ENCODE measurements around the gene CXCL11. TPM values are rescaled to one million over a fixed set of nuclear protein-coding genes. Genes with fewer than 3 reads are reported as not detected.

The CXCL11 gene
- total and polyA plus RNA-seq, 2 experiments from 2014 or later, result 0.81 to 1.9 TPM

DNA sequence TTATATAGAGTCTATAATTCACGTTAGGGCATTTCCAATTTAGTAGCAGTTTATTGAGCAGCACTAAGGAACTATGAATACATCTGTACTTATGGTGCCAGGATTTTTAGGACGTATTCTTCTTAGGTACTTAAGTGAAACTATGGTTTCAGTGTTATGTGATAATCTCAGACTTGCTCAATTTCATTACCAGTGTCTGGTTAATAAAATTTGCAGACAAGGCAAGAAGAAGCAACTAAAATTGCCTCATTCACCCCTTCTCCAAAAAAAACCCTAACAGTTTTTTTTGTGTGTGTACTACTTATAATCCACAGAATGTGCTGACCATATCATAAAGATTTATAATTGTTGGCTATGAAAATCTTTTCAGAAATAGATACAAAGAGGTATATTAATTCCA, 6.6 kb downstream of the CXCL11 start:
- Histone ChIP-seq H3K36me3 (ENCODE audit: insufficient read depth) (no peaks in the 10 kb centered on the region), H3F3A (replicated peaks; ENCODE audit: low read depth) (no peaks in the 10 kb centered on the region), H3K4me3 (no peak overlapping the region), H3K4me2 (no peak overlapping the region), H2AFZ (no peak overlapping the region), H3K4me1 (ENCODE audit: insufficient read depth) (no peaks in the 10 kb centered on the region), H4K20me1 (replicated peaks; ENCODE audit: insufficient read depth) (no peaks in the 10 kb centered on the region), H3K27ac (ENCODE audit: low read depth) (no peak overlapping the region), H3K9me2 (ENCODE audit: insufficient read depth) (no peaks in the 10 kb centered on the region), H3K79me2 (replicated peaks; ENCODE audit: insufficient read depth) (no peaks in the 10 kb centered on the region), H3K27me3 (ENCODE audit: insufficient read depth) (no peaks in the 10 kb centered on the region)
- no peaks in the 10 kb centered on the region for H3K36me3 Mint-ChIP-seq (ENCODE audit: low read depth)
- no peak overlapping the region for H3K4me3 Mint-ChIP-seq
- no peak for TF ChIP-seq ZNF114 (CRISPR knock-in tag; IDR thresholded peaks at IDR 0.05)
- no peak for TF ChIP-seq POLR2AphosphoS5 (IDR thresholded peaks at IDR 0.05; ENCODE audit: low read depth)
- no peak for TF ChIP-seq JUNB (IDR thresholded peaks at IDR 0.05; ENCODE audit: unreplicated experiment)
- TF ChIP-seq NANOG (IDR thresholded peaks at IDR 0.05; ENCODE audit: borderline replicate concordance), result no peak
- TF ChIP-seq EZH2 (IDR thresholded peaks at IDR 0.05; ENCODE audit: low read depth, unreplicated experiment), result no peak
- TF ChIP-seq EZH2phosphoT487 (IDR thresholded peaks at IDR 0.05; ENCODE audit: unreplicated experiment), result no peak
- no peak overlapping the region for H3K27ac Mint-ChIP-seq
- DNase-seq (ENCODE audit: low spot score) (no peak), ATAC-seq (no peak)
- H3K4me1 Mint-ChIP-seq, result no peaks in the 10 kb centered on the region
- no peaks in the 10 kb centered on the region for H3K9me3 Mint-ChIP-seq
- peaks cover 2% of the 10 kb centered on the region for H3K27me3 Mint-ChIP-seq (ENCODE audit: insufficient read depth, low read depth, poor library complexity)

- H3K4me3 Mint-ChIP-seq, result no peak overlapping the region
- no peak overlapping the region for H3K4me2 ChIP-seq
- H3K36me3 Mint-ChIP-seq (ENCODE audit: low read depth), result no peaks in the 10 kb centered on the region
- no peak overlapping the region for H3K27ac Mint-ChIP-seq
- H3K36me3 ChIP-seq (ENCODE audit: insufficient read depth), result no peaks in the 10 kb centered on the region
- H3K27ac ChIP-seq (ENCODE audit: low read depth), result no peak overlapping the region
- H3K4me1 Mint-ChIP-seq, result no peaks in the 10 kb centered on the region; the same call in 2 of the 3 replicates
- peak overlapping the region; percentile 82 for H2AFZ ChIP-seq
- no peak overlapping the region for H3K4me3 ChIP-seq
- no peak for DNase-seq (ENCODE audit: low spot score)
- no peaks in the 10 kb centered on the region for H3K4me1 ChIP-seq (ENCODE audit: insufficient read depth)
- no peaks in the 10 kb centered on the region for H3F3A ChIP-seq (replicated peaks; ENCODE audit: low read depth)
- H3K27me3 ChIP-seq (ENCODE audit: insufficient read depth), result no peaks in the 10 kb centered on the region
- no peak for ATAC-seq
- H3K79me2 ChIP-seq (replicated peaks; ENCODE audit: insufficient read depth), result no peaks in the 10 kb centered on the region
- H4K20me1 ChIP-seq (replicated peaks; ENCODE audit: insufficient read depth), result no peaks in the 10 kb centered on the region
- no peaks in the 10 kb centered on the region for H3K9me3 Mint-ChIP-seq
- no peaks in the 10 kb centered on the region for H3K9me2 ChIP-seq (ENCODE audit: insufficient read depth)
- peaks cover 2% of the 10 kb centered on the region for H3K27me3 Mint-ChIP-seq (ENCODE audit: insufficient read depth, low read depth, poor library complexity)
- no peak for TF ChIP-seq CREB1 (CRISPR knock-in tag; IDR thresholded peaks at IDR 0.05; ENCODE audit: low read depth)
- TF ChIP-seq, protein P1, sequence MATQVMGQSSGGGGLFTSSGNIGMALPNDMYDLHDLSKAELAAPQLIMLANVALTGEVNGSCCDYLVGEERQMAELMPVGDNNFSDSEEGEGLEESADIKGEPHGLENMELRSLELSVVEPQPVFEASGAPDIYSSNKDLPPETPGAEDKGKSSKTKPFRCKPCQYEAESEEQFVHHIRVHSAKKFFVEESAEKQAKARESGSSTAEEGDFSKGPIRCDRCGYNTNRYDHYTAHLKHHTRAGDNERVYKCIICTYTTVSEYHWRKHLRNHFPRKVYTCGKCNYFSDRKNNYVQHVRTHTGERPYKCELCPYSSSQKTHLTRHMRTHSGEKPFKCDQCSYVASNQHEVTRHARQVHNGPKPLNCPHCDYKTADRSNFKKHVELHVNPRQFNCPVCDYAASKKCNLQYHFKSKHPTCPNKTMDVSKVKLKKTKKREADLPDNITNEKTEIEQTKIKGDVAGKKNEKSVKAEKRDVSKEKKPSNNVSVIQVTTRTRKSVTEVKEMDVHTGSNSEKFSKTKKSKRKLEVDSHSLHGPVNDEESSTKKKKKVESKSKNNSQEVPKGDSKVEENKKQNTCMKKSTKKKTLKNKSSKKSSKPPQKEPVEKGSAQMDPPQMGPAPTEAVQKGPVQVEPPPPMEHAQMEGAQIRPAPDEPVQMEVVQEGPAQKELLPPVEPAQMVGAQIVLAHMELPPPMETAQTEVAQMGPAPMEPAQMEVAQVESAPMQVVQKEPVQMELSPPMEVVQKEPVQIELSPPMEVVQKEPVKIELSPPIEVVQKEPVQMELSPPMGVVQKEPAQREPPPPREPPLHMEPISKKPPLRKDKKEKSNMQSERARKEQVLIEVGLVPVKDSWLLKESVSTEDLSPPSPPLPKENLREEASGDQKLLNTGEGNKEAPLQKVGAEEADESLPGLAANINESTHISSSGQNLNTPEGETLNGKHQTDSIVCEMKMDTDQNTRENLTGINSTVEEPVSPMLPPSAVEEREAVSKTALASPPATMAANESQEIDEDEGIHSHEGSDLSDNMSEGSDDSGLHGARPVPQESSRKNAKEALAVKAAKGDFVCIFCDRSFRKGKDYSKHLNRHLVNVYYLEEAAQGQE (IDR thresholded peaks at IDR 0.05; ENCODE audit: unreplicated experiment), result no peak
- TF ChIP-seq, protein P2, sequence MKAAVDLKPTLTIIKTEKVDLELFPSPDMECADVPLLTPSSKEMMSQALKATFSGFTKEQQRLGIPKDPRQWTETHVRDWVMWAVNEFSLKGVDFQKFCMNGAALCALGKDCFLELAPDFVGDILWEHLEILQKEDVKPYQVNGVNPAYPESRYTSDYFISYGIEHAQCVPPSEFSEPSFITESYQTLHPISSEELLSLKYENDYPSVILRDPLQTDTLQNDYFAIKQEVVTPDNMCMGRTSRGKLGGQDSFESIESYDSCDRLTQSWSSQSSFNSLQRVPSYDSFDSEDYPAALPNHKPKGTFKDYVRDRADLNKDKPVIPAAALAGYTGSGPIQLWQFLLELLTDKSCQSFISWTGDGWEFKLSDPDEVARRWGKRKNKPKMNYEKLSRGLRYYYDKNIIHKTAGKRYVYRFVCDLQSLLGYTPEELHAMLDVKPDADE (IDR thresholded peaks at IDR 0.05), result no peak
- no peak for TF ChIP-seq ZNF331 (CRISPR knock-in tag; IDR thresholded peaks at IDR 0.05; ENCODE audit: low read depth)
- no peak for TF ChIP-seq JUNB (IDR thresholded peaks at IDR 0.05; ENCODE audit: unreplicated experiment)
- TF ChIP-seq, protein P3, sequence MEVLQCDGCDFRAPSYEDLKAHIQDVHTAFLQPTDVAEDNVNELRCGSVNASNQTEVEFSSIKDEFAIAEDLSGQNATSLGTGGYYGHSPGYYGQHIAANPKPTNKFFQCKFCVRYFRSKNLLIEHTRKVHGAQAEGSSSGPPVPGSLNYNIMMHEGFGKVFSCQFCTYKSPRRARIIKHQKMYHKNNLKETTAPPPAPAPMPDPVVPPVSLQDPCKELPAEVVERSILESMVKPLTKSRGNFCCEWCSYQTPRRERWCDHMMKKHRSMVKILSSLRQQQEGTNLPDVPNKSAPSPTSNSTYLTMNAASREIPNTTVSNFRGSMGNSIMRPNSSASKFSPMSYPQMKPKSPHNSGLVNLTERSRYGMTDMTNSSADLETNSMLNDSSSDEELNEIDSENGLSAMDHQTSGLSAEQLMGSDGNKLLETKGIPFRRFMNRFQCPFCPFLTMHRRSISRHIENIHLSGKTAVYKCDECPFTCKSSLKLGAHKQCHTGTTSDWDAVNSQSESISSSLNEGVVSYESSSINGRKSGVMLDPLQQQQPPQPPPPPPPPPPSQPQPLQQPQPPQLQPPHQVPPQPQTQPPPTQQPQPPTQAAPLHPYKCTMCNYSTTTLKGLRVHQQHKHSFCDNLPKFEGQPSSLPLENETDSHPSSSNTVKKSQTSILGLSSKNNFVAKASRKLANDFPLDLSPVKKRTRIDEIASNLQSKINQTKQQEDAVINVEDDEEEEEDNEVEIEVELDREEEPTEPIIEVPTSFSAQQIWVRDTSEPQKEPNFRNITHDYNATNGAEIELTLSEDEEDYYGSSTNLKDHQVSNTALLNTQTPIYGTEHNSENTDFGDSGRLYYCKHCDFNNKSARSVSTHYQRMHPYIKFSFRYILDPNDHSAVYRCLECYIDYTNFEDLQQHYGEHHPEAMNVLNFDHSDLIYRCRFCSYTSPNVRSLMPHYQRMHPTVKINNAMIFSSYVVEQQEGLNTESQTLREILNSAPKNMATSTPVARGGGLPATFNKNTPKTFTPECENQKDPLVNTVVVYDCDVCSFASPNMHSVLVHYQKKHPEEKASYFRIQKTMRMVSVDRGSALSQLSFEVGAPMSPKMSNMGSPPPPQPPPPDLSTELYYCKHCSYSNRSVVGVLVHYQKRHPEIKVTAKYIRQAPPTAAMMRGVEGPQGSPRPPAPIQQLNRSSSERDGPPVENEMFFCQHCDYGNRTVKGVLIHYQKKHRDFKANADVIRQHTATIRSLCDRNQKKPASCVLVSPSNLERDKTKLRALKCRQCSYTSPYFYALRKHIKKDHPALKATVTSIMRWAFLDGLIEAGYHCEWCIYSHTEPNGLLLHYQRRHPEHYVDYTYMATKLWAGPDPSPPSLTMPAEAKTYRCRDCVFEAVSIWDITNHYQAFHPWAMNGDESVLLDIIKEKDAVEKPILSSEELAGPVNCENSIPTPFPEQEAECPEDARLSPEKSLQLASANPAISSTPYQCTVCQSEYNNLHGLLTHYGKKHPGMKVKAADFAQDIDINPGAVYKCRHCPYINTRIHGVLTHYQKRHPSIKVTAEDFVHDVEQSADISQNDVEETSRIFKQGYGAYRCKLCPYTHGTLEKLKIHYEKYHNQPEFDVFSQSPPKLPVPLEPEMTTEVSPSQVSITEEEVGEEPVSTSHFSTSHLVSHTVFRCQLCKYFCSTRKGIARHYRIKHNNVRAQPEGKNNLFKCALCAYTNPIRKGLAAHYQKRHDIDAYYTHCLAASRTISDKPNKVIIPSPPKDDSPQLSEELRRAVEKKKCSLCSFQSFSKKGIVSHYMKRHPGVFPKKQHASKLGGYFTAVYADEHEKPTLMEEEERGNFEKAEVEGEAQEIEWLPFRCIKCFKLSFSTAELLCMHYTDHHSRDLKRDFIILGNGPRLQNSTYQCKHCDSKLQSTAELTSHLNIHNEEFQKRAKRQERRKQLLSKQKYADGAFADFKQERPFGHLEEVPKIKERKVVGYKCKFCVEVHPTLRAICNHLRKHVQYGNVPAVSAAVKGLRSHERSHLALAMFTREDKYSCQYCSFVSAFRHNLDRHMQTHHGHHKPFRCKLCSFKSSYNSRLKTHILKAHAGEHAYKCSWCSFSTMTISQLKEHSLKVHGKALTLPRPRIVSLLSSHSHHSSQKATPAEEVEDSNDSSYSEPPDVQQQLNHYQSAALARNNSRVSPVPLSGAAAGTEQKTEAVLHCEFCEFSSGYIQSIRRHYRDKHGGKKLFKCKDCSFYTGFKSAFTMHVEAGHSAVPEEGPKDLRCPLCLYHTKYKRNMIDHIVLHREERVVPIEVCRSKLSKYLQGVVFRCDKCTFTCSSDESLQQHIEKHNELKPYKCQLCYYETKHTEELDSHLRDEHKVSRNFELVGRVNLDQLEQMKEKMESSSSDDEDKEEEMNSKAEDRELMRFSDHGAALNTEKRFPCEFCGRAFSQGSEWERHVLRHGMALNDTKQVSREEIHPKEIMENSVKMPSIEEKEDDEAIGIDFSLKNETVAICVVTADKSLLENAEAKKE (CRISPR knock-in tag; IDR thresholded peaks at IDR 0.05), result no peak
- TF ChIP-seq ZNF114 (CRISPR knock-in tag; IDR thresholded peaks at IDR 0.05), result no peak
- TF ChIP-seq NANOG (IDR thresholded peaks at IDR 0.05; ENCODE audit: borderline replicate concordance), result no peak
- no peak for TF ChIP-seq EZH2 (IDR thresholded peaks at IDR 0.05; ENCODE audit: low read depth, unreplicated experiment)
Observed at GRCh38 chr4:76028350-76028765, 7.5 kb downstream of the CXCL11 start.
